SK-N-MC (cell line): ENCODE measurements around the gene SETDB1.

Experiments
- EZH2 ChIP-seq: fragments of 200-600 bp; sonication (generic); IDR thresholded peaks from one replicate; pipeline ENCODE4 v1.6.1; 2017; ENCODE audit warnings: antibody characterized with exemption
- FOXP2 ChIP-seq: optimal IDR thresholded peaks from 2 replicates; pipeline ENCODE3; 2011; ENCODE audit warnings: mild to moderate bottlenecking, moderate library complexity; ENCODE audit not compliant: insufficient read depth; ENCODE audit errors: extremely low read length, control extremely low read depth
- POLR2AphosphoS5 ChIP-seq: IDR thresholded peaks from 2 replicates; pipeline ENCODE4 v1.6.1; 2012; ENCODE audit warnings: mild to moderate bottlenecking, low read depth, low read length, borderline replicate concordance

GRCh38 chr1:150994248-150994647 is 68.1 kb downstream of the SETDB1 start:
- TF ChIP-seq POLR2AphosphoS5 (no peak), FOXP2 (no peak), EZH2 (no peak)
